Measurements from ENCODE around the gene PTPN4.
"Not testable (repeated sequence)": the region's sequence is repeated elsewhere in the genome, so short reads cannot be mapped to it uniquely, and the experiment has no call there.

The PTPN4 gene

GRCh38 chr2:119768742-119769141 lies 9.0 kb downstream of the PTPN4 start:
- DNase-seq, result no peak

- DNase-seq, result no peak
These were observed 9.9 kb downstream of the PTPN4 start for GRCh38 chr2:119769645-119770044.

- no peak for DNase-seq
These were observed 11.6 kb downstream of the PTPN4 start for GRCh38 chr2:119771331-119771730.

- no peak for DNase-seq
These were observed 12.4 kb downstream of the PTPN4 start for GRCh38 chr2:119772128-119772527.

GRCh38 chr2:119772767-119773166 lies 13.0 kb downstream of the PTPN4 start:
- no peak for DNase-seq

- no peak for DNase-seq
These were observed 14.3 kb downstream of the PTPN4 start for GRCh38 chr2:119774026-119774425.

- DNase-seq, result no peak
These were observed 15.4 kb downstream of the PTPN4 start for GRCh38 chr2:119775102-119775501.

GRCh38 chr2:119782308-119783027 lies 22.7 kb downstream of the PTPN4 start:
- no peak for DNase-seq

GRCh38 chr2:119784876-119785275 lies 25.2 kb downstream of the PTPN4 start:
- no peak for DNase-seq

- DNase-seq, result no peak
These were observed 26.6 kb downstream of the PTPN4 start for GRCh38 chr2:119786295-119786694.

GRCh38 chr2:119788752-119789151 lies 29.0 kb downstream of the PTPN4 start:
- no peak for DNase-seq

GRCh38 chr2:119790466-119790865 lies 30.7 kb downstream of the PTPN4 start:
- DNase-seq, result no peak

GRCh38 chr2:119792907-119793312 lies 33.2 kb downstream of the PTPN4 start:
- no peak for DNase-seq

GRCh38 chr2:119794237-119794636 lies 34.5 kb downstream of the PTPN4 start:
- DNase-seq, result no peak

- DNase-seq, result no peak
These were observed 35.9 kb downstream of the PTPN4 start for GRCh38 chr2:119795309-119796303.

GRCh38 chr2:119800376-119800902 lies 40.7 kb downstream of the PTPN4 start:
- DNase-seq, result no peak

GRCh38 chr2:119801040-119801439 lies 41.3 kb downstream of the PTPN4 start:
- no peak for DNase-seq

- not testable (repeated sequence) for DNase-seq
These were observed 42.3 kb downstream of the PTPN4 start for GRCh38 chr2:119801989-119802388.

GRCh38 chr2:119803101-119803500 lies 43.4 kb downstream of the PTPN4 start:
- DNase-seq, result no peak

GRCh38 chr2:119804409-119804808 lies 44.7 kb downstream of the PTPN4 start:
- DNase-seq, result not testable (repeated sequence)

- DNase-seq, result no peak
These were observed 48.9 kb downstream of the PTPN4 start for GRCh38 chr2:119808516-119809147.

- no peak for DNase-seq
These were observed 49.8 kb downstream of the PTPN4 start for GRCh38 chr2:119809339-119810048.

Measured in NCI-H345 (cell line).